H1 (cell line): ENCODE measurements around the gene MCM3. TPM values are rescaled to one million over a fixed set of nuclear protein-coding genes. Genes with fewer than 3 reads are reported as not detected.

Source experiments
- CTCF ChIA-PET: fragments of 300-600 bp; sonication (Branson Sonifier 250); formaldehyde crosslinking; loops from one replicate; lab custom pipeline; 2021; ENCODE audit not compliant: partially characterized antibody; lab: Charles Lee
- POLR2A ChIA-PET: fragments of 300-600 bp; sonication (Branson Sonifier 250); formaldehyde crosslinking; loops from one replicate; lab custom pipeline; 2021; ENCODE audit warnings: inconsistent platforms; ENCODE audit not compliant: partially characterized antibody; lab: Charles Lee
- DNase-seq, 2 experiments: peaks; one replicate each; pipeline versions ENCODE4 v3.0.0 to v3.0.0-alpha.2; 2010 to 2022; ENCODE audit warnings: low spot score in 2 of 2, low read depth in 1 of 2, mixed read lengths in 1 of 2
- FAIRE-seq: peaks from 2 replicates; lab custom pipeline; 2011; peaks lifted over from hg19 to GRCh38; lab: Jason Lieb, UNC
- H2AFZ ChIP-seq: 2 replicates; pipeline ENCODE4 v1.8.1; 2012; ENCODE audit warnings: low read length, inconsistent platforms
- H2AK5ac ChIP-seq: 2 replicates; pipeline ENCODE4 v1.6.1; 2013; ENCODE audit warnings: low read depth, low read length
- H2BK120ac ChIP-seq: replicated peaks from 2 replicates; pipeline ENCODE3; 2013; ENCODE audit warnings: low read depth, low read length, inconsistent platforms
- H2BK12ac ChIP-seq: 2 replicates; pipeline ENCODE4 v1.6.1; 2013; ENCODE audit warnings: low read depth, low read length
- H2BK15ac ChIP-seq: 2 replicates; pipeline ENCODE4 v1.6.1; 2013; ENCODE audit warnings: low read length
- H2BK20ac ChIP-seq: 2 replicates; pipeline ENCODE4 v1.6.1; 2013; ENCODE audit warnings: low read length
- H2BK5ac ChIP-seq: 2 replicates; pipeline ENCODE4 v1.6.1; 2013; ENCODE audit warnings: low read depth, low read length
- H3K14ac ChIP-seq: 2 replicates; pipeline ENCODE4 v1.6.1; 2013; ENCODE audit warnings: inconsistent platforms; ENCODE audit not compliant: insufficient read length
- H3K18ac ChIP-seq: 2 replicates; pipeline ENCODE4 v1.6.1; 2013; ENCODE audit warnings: low read length; ENCODE audit errors: extremely low read depth
- H3K23ac ChIP-seq: 2 replicates; pipeline ENCODE4 v1.6.1; 2013; ENCODE audit warnings: inconsistent platforms; ENCODE audit not compliant: insufficient read length
- H3K23me2 ChIP-seq: 2 replicates; pipeline ENCODE4 v1.6.1; 2013; ENCODE audit warnings: low read depth, low read length
- H3K27ac ChIP-seq: 2 replicates; pipeline ENCODE4 v1.6.1; 2011; ENCODE audit warnings: low read depth, low read length, inconsistent platforms
- H3K27me3 ChIP-seq, 4 experiments: replicated peaks in 1 of 4; 1 replicate in 1 of 4; 2 replicates in 3 of 4; pipeline versions ENCODE4 v1.6.1 to v1.8.1; 2011 to 2013; ENCODE audit warnings: low read length in 3 of 4, mild to moderate bottlenecking in 3 of 4, inconsistent platforms in 2 of 4, mixed read lengths in 2 of 4, moderate library complexity in 1 of 4; ENCODE audit not compliant: control insufficient read depth in 3 of 4, insufficient read depth in 3 of 4; ENCODE audit errors: extremely low read depth in 1 of 4
- H3K36me3 ChIP-seq, 4 experiments: 2 replicates each; pipeline versions ENCODE4 v1.6.1 to v1.8.1; 2011 to 2013; ENCODE audit warnings: mild to moderate bottlenecking in 4 of 4, low read length in 3 of 4, moderate library complexity in 2 of 4, control low read depth in 1 of 4, inconsistent platforms in 1 of 4; ENCODE audit not compliant: insufficient read depth in 4 of 4, control insufficient read depth in 2 of 4
- H3K4ac ChIP-seq: replicated peaks from 2 replicates; pipeline ENCODE3; 2013; ENCODE audit warnings: low read length, low read depth, mixed read lengths, inconsistent platforms; ENCODE audit not compliant: insufficient read length
- H3K4me1 ChIP-seq, 4 experiments: replicated peaks in 1 of 4; 1 replicate in 1 of 4; 2 replicates in 3 of 4; pipeline versions ENCODE4 v1.6.1 to v1.8.1; 2011 to 2013; ENCODE audit warnings: low read length in 3 of 4, inconsistent platforms in 2 of 4, mixed read lengths in 1 of 4; ENCODE audit not compliant: insufficient read depth in 4 of 4, control insufficient read depth in 3 of 4
- H3K4me2 ChIP-seq, 2 experiments: 2 replicates each; pipeline versions ENCODE4 v1.6.1 to v1.8.1; 2011 to 2013; ENCODE audit warnings: low read depth in 2 of 2, low read length in 2 of 2, control low read depth in 1 of 2, inconsistent platforms in 1 of 2, mild to moderate bottlenecking in 1 of 2; ENCODE audit not compliant: insufficient read depth in 1 of 2
- H3K4me3 ChIP-seq, 4 experiments: fragments of 200-600, 300-600 bp in 1 of 4; sonication (generic), shearing (Covaris generic), sonication (Bioruptor Twin) in 1 of 4; 2 replicates each; pipeline versions ENCODE4 v1.5.1 to v1.8.1; 2011 to 2016; ENCODE audit warnings: low read length in 4 of 4, low read depth in 3 of 4, control low read depth in 2 of 4, inconsistent platforms in 2 of 4, mild to moderate bottlenecking in 2 of 4, mixed read lengths in 1 of 4, moderate library complexity in 1 of 4; ENCODE audit not compliant: insufficient read depth in 2 of 4; ENCODE audit errors: extremely low read depth in 1 of 4
- H3K56ac ChIP-seq: replicated peaks from 2 replicates; pipeline ENCODE3; 2013; ENCODE audit warnings: low read depth, mild to moderate bottlenecking, mixed read lengths, low read length, inconsistent platforms; ENCODE audit not compliant: insufficient read length
- H3K79me1 ChIP-seq: 2 replicates; pipeline ENCODE4 v1.6.1; 2013; ENCODE audit warnings: low read depth, low read length, control low read depth
- H3K79me2 ChIP-seq, 2 experiments: 2 replicates each; pipeline versions ENCODE4 v1.6.1 to v1.8.1; 2012 to 2013; ENCODE audit warnings: low read length in 2 of 2, mild to moderate bottlenecking in 2 of 2, inconsistent platforms in 1 of 2; ENCODE audit not compliant: insufficient read depth in 2 of 2, control insufficient read depth in 1 of 2
- H3K9ac ChIP-seq, 4 experiments: replicated peaks in 1 of 4; 1 replicate in 1 of 4; 2 replicates in 3 of 4; pipeline versions ENCODE4 v1.6.1 to v1.8.1; 2011 to 2013; ENCODE audit warnings: low read depth in 3 of 4, low read length in 3 of 4, control low read depth in 2 of 4, mild to moderate bottlenecking in 2 of 4, moderate library complexity in 2 of 4, inconsistent platforms in 1 of 4; ENCODE audit errors: extremely low read depth in 1 of 4
- H3K9me3 ChIP-seq, 2 experiments: 2 replicates each; pipeline versions ENCODE4 v1.6.1 to v1.8.1; 2012 to 2013; ENCODE audit warnings: mild to moderate bottlenecking in 2 of 2, moderate library complexity in 2 of 2, control low read depth in 1 of 2, inconsistent platforms in 1 of 2, low read depth in 1 of 2, low read length in 1 of 2, mixed read lengths in 1 of 2; ENCODE audit not compliant: insufficient read depth in 2 of 2
- H4K20me1 ChIP-seq, 2 experiments: replicated peaks in 1 of 2; 2 replicates each; pipeline versions ENCODE3 to v1.8.1; 2011 to 2013; ENCODE audit warnings: inconsistent platforms in 2 of 2, low read length in 2 of 2, mild to moderate bottlenecking in 1 of 2; ENCODE audit not compliant: insufficient read depth in 2 of 2, control insufficient read depth in 1 of 2
- H4K5ac ChIP-seq: 2 replicates; pipeline ENCODE4 v1.6.1; 2013; ENCODE audit warnings: low read length, low read depth, mixed read lengths, inconsistent platforms; ENCODE audit not compliant: insufficient read length
- H4K8ac ChIP-seq: 2 replicates; pipeline ENCODE4 v1.8.0; 2013; ENCODE audit warnings: mild to moderate bottlenecking, moderate library complexity, low read length, inconsistent platforms; ENCODE audit not compliant: insufficient read depth; ENCODE audit errors: extremely low read depth
- H4K91ac ChIP-seq: replicated peaks from 2 replicates; pipeline ENCODE3; 2013; ENCODE audit warnings: low read length, mixed read lengths, inconsistent platforms; ENCODE audit not compliant: insufficient read length
- EZH2 ChIP-seq: fragments of 200-600 bp; sonication (generic); IDR thresholded peaks from 2 replicates; pipeline ENCODE4 v1.7.1; 2012; ENCODE audit warnings: low read depth, mild to moderate bottlenecking, moderate library complexity, low read length, inconsistent platforms; ENCODE audit not compliant: severe bottlenecking
- RBBP5 ChIP-seq: IDR thresholded peaks from 2 replicates; pipeline ENCODE4 v1.7.1; 2012; ENCODE audit warnings: low read depth, mild to moderate bottlenecking, inconsistent platforms, low read length, moderate library complexity, borderline replicate concordance
- TAF1 ChIP-seq: IDR thresholded peaks from 2 replicates; pipeline ENCODE4 v1.6.1; 2011; ENCODE audit warnings: mild to moderate bottlenecking, low read depth, low read length
- WGBS, 2 experiments: shearing (Covaris generic) in 1 of 2; methylation state at CpG; one replicate each; pipeline versions ENCODE4 v1.1.6 to v1.1.7; 2013 to 2015; ENCODE audit warnings: low lambda C conversion rate in 2 of 2, mixed read lengths in 2 of 2, inconsistent platforms in 1 of 2, low coverage in 1 of 2, missing lambda C conversion rate in 1 of 2; ENCODE audit not compliant: insufficient replicate concordance in 2 of 2, insufficient coverage in 1 of 2, insufficient read length in 1 of 2; ENCODE audit errors: extremely low coverage in 1 of 2, missing lambda C conversion rate in 1 of 2; 5-methylcytosine and 5-hydroxymethylcytosine counted together
- polyA plus RNA-seq, 7 experiments: library from polyadenylated mRNA; depleted of rRNA in 3 of 7; stranded (reverse) in 5 of 7; unstranded in 2 of 7; fragments of >200 nt in 5 of 7; fragments of 200-250 nt in 2 of 7; gene quantifications; 1 replicate in 5 of 7; 2 replicates in 1 of 7; 4 replicates in 1 of 7; pipeline versions ENCODE4 v1.2.1 to v1.2.3, GENCODE V29; 2011 to 2013; ENCODE audit warnings: missing spikeins in 2 of 7, mixed read lengths in 2 of 7
- total RNA-seq: library from RNA; stranded (reverse); fragmentation: NEBNext Ultra II Directional; extraction: Animal tissue kit (Norgen Biotek cat#: 25700); gene quantifications from 2 replicates; pipeline ENCODE4 v1.2.1, GENCODE V29; 2021
- TF ChIP-seq, protein P1 (sequence below): IDR thresholded peaks from 2 replicates; pipeline ENCODE4 v1.6.1; 2012; ENCODE audit warnings: inconsistent platforms

MCM3 gene
- total and polyA plus RNA-seq, 2 of the 8 experiments (the other 6 are each of a cell fraction or from before 2014, with no cell fraction given), result 275 to 293 TPM

DNA sequence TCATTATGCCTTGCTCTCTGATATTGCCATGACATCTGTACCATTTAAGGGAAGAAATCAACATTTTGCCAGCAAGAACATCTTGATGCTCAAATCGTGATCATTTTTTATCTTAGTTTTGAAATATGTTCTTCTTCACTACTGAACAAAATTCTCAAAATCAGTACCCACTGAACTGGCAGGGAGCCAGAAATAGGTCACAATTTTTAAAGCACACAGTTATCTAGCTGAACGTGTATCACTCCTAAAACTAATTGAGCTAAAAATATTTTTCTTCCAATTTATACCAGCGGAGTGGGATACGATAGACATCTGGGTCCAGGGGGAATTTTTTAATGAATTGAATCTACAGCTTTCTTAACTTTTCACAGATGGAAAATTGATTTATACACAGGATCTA lies 51.5 kb downstream of the MCM3 start:
- no peak for FAIRE-seq
- no peaks in the 10 kb centered on the region for H3K79me1 ChIP-seq
- no peaks in the 10 kb centered on the region for H3K79me2 ChIP-seq
- no peaks in the 10 kb centered on the region for H3K27me3 ChIP-seq
- no peak overlapping the region for H3K14ac ChIP-seq
- H3K27ac ChIP-seq, result no peak overlapping the region
- H4K20me1 ChIP-seq, result no peaks in the 10 kb centered on the region
- H3K56ac ChIP-seq, result no peak overlapping the region
- H3K4me2 ChIP-seq, result no peak overlapping the region
- H3K4ac ChIP-seq, result no peak overlapping the region
- H2BK120ac ChIP-seq, result no peak overlapping the region
- no peak overlapping the region for H4K5ac ChIP-seq
- H3K18ac ChIP-seq, result no peak overlapping the region
- TF ChIP-seq, protein P1, sequence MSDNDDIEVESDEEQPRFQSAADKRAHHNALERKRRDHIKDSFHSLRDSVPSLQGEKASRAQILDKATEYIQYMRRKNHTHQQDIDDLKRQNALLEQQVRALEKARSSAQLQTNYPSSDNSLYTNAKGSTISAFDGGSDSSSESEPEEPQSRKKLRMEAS, result no peak
- TF ChIP-seq TAF1, result no peak
- TF ChIP-seq RBBP5, result no peak
- TF ChIP-seq EZH2, result no peak
- no peak overlapping the region for H3K9ac ChIP-seq
- 61% methylated on average over 4 of the region's 4 CpGs; no CpG with 5 or more reads in 1 of the 2 experiments for WGBS, 2 experiments
- H3K9me3 ChIP-seq, result no peaks in the 10 kb centered on the region
- H3K23me2 ChIP-seq, result no peaks in the 10 kb centered on the region
- no peak overlapping the region for H3K23ac ChIP-seq
- no peak overlapping the region for H2AFZ ChIP-seq
- no peak overlapping the region for H2BK20ac ChIP-seq
- no peak overlapping the region for H2BK15ac ChIP-seq
- no peak overlapping the region for H2BK12ac ChIP-seq
- POLR2A ChIA-PET, result no interaction called here
- no peaks in the 10 kb centered on the region for H3K36me3 ChIP-seq
- no peak for DNase-seq
- CTCF ChIA-PET, result interaction anchor here (0.9 to 6.7 kb wide), 17 partner anchors 10 to 169 kb away, joined by 3 to 66 read pairs (median 9); partner anchors contain the start of genes IL17F and PKHD1
- no peak overlapping the region for H4K91ac ChIP-seq
- H3K4me3 ChIP-seq, result no peak overlapping the region
- H2AK5ac ChIP-seq, result no peak overlapping the region
- H2BK5ac ChIP-seq, result no peak overlapping the region
- H4K8ac ChIP-seq, result no peak overlapping the region
- peaks cover 0 to 4% (median 0%) of the 10 kb centered on the region in 4 experiments; a peak in 1 of 7 replicates for H3K4me1 ChIP-seq
